Adrenal gland (tissue), 12 donors: ENCODE results near the gene IRF4. TPM values are rescaled to one million over a fixed set of nuclear protein-coding genes. Genes with fewer than 3 reads are reported as not detected.
A peak's percentile ranks its signal among the peaks of the same experiment; 100 is the strongest.

Experiments
- DNase-seq, 7 donors: peaks; one replicate each; pipeline ENCODE4 v3.0.0-alpha.2; 2019 to 2020
- H3K27ac ChIP-seq, 5 donors: fragments of 200-600 bp; sonication (generic) in 4 of 5; 1 replicate in 3 of 5; 2 replicates in 2 of 5; pipeline versions ENCODE4 v1.5.1 to v1.8.0; 2016 to 2020; ENCODE audit warnings: mild to moderate bottlenecking in 1 of 5
- H3K27me3 ChIP-seq: fragments of 200-600 bp; 2 replicates; pipeline ENCODE4 v1.8.0; 2021
- H3K36me3 ChIP-seq, 2 donors: fragments of 200-600 bp; replicated peaks in 1 of 2; 1 replicate in 1 of 2; 2 replicates in 1 of 2; pipeline versions ENCODE4 v1.5.1 to v1.8.0; 2018 to 2022
- H3K4me1 ChIP-seq, 2 donors: fragments of 200-600 bp; replicated peaks in 1 of 2; 1 replicate in 1 of 2; 2 replicates in 1 of 2; pipeline versions ENCODE4 v1.5.1 to v1.8.0; 2018 to 2021
- H3K4me3 ChIP-seq, 4 donors: fragments of 200-600 bp; sonication (generic) in 3 of 4; one replicate each; pipeline ENCODE4 v1.5.1; 2016 to 2018
- H3K9me3 ChIP-seq, 3 donors: fragments of 200-600 bp; sonication (generic) in 1 of 3; replicated peaks in 1 of 3; 1 replicate in 2 of 3; 2 replicates in 1 of 3; pipeline versions ENCODE4 v1.5.1 to v1.8.0; 2016 to 2021
- POLR2A ChIP-seq, 2 donors: fragments of 450-650 bp; IDR thresholded peaks; one replicate each; pipeline ENCODE4 v1.6.1; 2017; ENCODE audit warnings: antibody characterized with exemption in 2 of 2, mild to moderate bottlenecking in 2 of 2, moderate library complexity in 1 of 2
- WGBS, 4 donors: extraction: QIAGEN DNeasy Blood & Tissue Kit in 2 of 4; methylation state at CpG; one replicate each; pipeline versions ENCODE4 v1.1.5 to v1.1.7; 2013 to 2017; 5-methylcytosine and 5-hydroxymethylcytosine counted together
- intact Hi-C, 2 donors: fragments of 100-400 bp; cut with DNase I; formaldehyde crosslinking; loops; one replicate each; pipeline versions ENCODE4 v1.14.1 to v1.15.0; 2022 to 2023
- polyA plus RNA-seq, 3 donors: library from polyadenylated mRNA; stranded (reverse); fragments of 200-250 nt in 2 of 3; fragments of 350-450 nt in 1 of 3; fragmentation: Illumina TruSeq in 1 of 3; extraction: RNeasy Lipid Tissue Mini Kit (QIAGEN cat#74804) in 1 of 3; gene quantifications; one replicate each; pipeline ENCODE4 v1.2.3, GENCODE V29; 2013 to 2014
- total RNA-seq, 9 donors: library from RNA; depleted of rRNA in 4 of 9; stranded (reverse); fragments of >200 nt in 4 of 9; fragments of 120-200 nt in 1 of 9; fragmentation: NEBNext Ultra II Directional in 1 of 9; extraction: Animal tissue kit (Norgen Biotek cat#: 25700) in 1 of 9; gene quantifications; one replicate each; pipeline versions ENCODE4 v1.1.0 to v1.2.4, GENCODE V29; 2013 to 2023
- TF ChIP-seq, protein P1 (sequence below), 6 experiments: fragments of 450-650 bp in 4 of 6; fragments of 200-600 bp in 2 of 6; sonication (generic) in 1 of 6; IDR thresholded peaks; 1 replicate in 5 of 6; 2 replicates in 1 of 6; pipeline versions ENCODE4 v1.5.1 to v1.8.0; 2016 to 2021; ENCODE audit warnings: antibody characterized with exemption in 6 of 6, mild to moderate bottlenecking in 2 of 6, moderate library complexity in 1 of 6
- donor health status: healthy with polysubstance abuse.
- donor health status: Bipolar disorder and iron deficiency.
- donor health status: DM: yes; HTN: yes; CAD: no.
- donor health status: DM: no; HTN: no; CAD: no.
- donor health status: DM: no; HTN: no; CAD: no.
- donor health status: DM: yes; HTN: yes; CAD: no.

Gene IRF4
- total and polyA plus RNA-seq, 12 donors: 0.06 to 1.5 (median 0.48) TPM; not detected in 1

GRCh38 chr6:346386-347030 lies 45.0 kb upstream of the IRF4 start:
- DNase-seq: peak; percentile 51 to 84 (median 73)
- Histone ChIP-seq H3K27ac (no peak overlapping the region), H3K4me3 (no peak overlapping the region), H3K9me3 (no peaks in the 10 kb centered on the region), H3K4me1 (no peaks in the 10 kb centered on the region), H3K27me3 (no peaks in the 10 kb centered on the region), H3K36me3 (peaks cover 0 to 10% of the 10 kb centered on the region in 2 donors)
- no peak for TF ChIP-seq POLR2A (IDR thresholded peaks at IDR 0.05)
- intact Hi-C loops: no loop called here
- 62 to 72% (median 67%) methylated on average over 10 of the region's 10 CpGs for WGBS, 4 donors

DNA sequence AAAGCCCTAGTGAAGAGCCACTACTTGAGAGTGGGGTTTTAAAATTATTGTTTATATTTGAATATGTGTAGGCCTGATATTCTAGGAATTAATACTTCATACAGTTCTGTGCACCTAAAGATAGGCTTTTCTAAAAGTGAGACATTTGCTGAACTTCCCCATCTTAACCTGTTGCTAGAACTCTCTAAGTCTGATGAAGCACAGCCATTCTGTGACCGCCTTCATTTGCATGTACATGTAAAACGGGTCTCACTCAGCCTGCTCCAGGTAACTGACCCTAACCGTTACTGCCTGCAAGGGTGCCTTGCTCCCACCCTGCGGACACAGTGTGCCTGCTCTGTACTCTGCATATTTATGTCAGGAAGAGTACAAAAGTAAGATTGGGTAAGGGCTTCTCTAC lies 44.3 kb upstream of the IRF4 start:
- DNase-seq: no peak
- H3K36me3 ChIP-seq: peaks cover 0 to 10% of the 10 kb centered on the region in 2 donors
- no peak overlapping the region for H3K4me3 ChIP-seq
- H3K9me3 ChIP-seq: no peaks in the 10 kb centered on the region
- WGBS, 4 donors: 86 to 91% (median 87%) methylated on average over 4 of the region's 4 CpGs
- H3K27me3 ChIP-seq: no peaks in the 10 kb centered on the region
- H3K27ac ChIP-seq: no peak overlapping the region
- TF ChIP-seq POLR2A (IDR thresholded peaks at IDR 0.05): no peak
- TF ChIP-seq, protein P1, sequence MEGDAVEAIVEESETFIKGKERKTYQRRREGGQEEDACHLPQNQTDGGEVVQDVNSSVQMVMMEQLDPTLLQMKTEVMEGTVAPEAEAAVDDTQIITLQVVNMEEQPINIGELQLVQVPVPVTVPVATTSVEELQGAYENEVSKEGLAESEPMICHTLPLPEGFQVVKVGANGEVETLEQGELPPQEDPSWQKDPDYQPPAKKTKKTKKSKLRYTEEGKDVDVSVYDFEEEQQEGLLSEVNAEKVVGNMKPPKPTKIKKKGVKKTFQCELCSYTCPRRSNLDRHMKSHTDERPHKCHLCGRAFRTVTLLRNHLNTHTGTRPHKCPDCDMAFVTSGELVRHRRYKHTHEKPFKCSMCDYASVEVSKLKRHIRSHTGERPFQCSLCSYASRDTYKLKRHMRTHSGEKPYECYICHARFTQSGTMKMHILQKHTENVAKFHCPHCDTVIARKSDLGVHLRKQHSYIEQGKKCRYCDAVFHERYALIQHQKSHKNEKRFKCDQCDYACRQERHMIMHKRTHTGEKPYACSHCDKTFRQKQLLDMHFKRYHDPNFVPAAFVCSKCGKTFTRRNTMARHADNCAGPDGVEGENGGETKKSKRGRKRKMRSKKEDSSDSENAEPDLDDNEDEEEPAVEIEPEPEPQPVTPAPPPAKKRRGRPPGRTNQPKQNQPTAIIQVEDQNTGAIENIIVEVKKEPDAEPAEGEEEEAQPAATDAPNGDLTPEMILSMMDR (IDR thresholded peaks at IDR 0.05): no peak
- no peaks in the 10 kb centered on the region for H3K4me1 ChIP-seq
- intact Hi-C loops: no loop called here

GRCh38 chr6:347951-348859 lies 43.3 kb upstream of the IRF4 start:
- Histone ChIP-seq H3K27me3 (no peaks in the 10 kb centered on the region), H3K4me1 (no peaks in the 10 kb centered on the region), H3K36me3 (peaks cover 0 to 10% of the 10 kb centered on the region in 2 donors), H3K4me3 (no peak overlapping the region), H3K27ac (no peak overlapping the region), H3K9me3 (no peaks in the 10 kb centered on the region)
- no peak for DNase-seq
- TF ChIP-seq, protein P1 (IDR thresholded peaks at IDR 0.05): no peak
- TF ChIP-seq POLR2A (IDR thresholded peaks at IDR 0.05): no peak
- intact Hi-C loops: no loop called here
- 92 to 94% (median 93%) methylated on average over 27 of the region's 27 CpGs for WGBS, 4 donors

- no peak for TF ChIP-seq POLR2A (IDR thresholded peaks at IDR 0.05)
- TF ChIP-seq, protein P1 (IDR thresholded peaks at IDR 0.05): no peak
- Histone ChIP-seq H3K9me3 (no peaks in the 10 kb centered on the region), H3K4me3 (no peak overlapping the region), H3K27me3 (no peaks in the 10 kb centered on the region), H3K36me3 (peaks cover 0 to 10% of the 10 kb centered on the region in 2 donors), H3K4me1 (no peaks in the 10 kb centered on the region), H3K27ac (no peak overlapping the region)
- 86 to 89% (median 88%) methylated on average over 21 of the region's 21 CpGs for WGBS, 4 donors
- DNase-seq: no peak
- intact Hi-C loops: no loop called here
Observed at GRCh38 chr6:348860-349396, 42.6 kb upstream of the IRF4 start.
